Hepatocyte (in vitro differentiated cells): Measurements from ENCODE around the gene ZNF687. TPM values are rescaled to one million over a fixed set of nuclear protein-coding genes. Genes with fewer than 3 reads are reported as not detected.

Experiments used
- DNase-seq: peaks from one replicate; pipeline ENCODE4 v3.0.0-alpha.2; 2016; ENCODE audit warnings: low spot score
- H2AFZ ChIP-seq: fragments of 200-600 bp; sonication (generic); 2 replicates; pipeline ENCODE4 v1.6.0; 2016; ENCODE audit warnings: antibody characterized with exemption, mild to moderate bottlenecking
- H3K27ac ChIP-seq: fragments of 200-600 bp; sonication (generic); 2 replicates; pipeline ENCODE4 v1.5.1; 2016; ENCODE audit warnings: mild to moderate bottlenecking
- H3K27me3 ChIP-seq: fragments of 200-600 bp; sonication (generic); 2 replicates; pipeline ENCODE4 v1.6.1; 2016
- H3K36me3 ChIP-seq: fragments of 200-600 bp; sonication (generic); replicated peaks from 2 replicates; pipeline ENCODE4 v1.5.1; 2016; ENCODE audit warnings: low read depth; ENCODE audit not compliant: insufficient read depth
- H3K4me1 ChIP-seq: fragments of 200-600 bp; sonication (generic); 2 replicates; pipeline ENCODE4 v1.5.1; 2016; ENCODE audit warnings: mild to moderate bottlenecking, moderate library complexity; ENCODE audit not compliant: insufficient read depth
- H3K4me2 ChIP-seq: fragments of 200-600 bp; sonication (generic); 2 replicates; pipeline ENCODE4 v1.6.0; 2016
- H3K4me3 ChIP-seq: fragments of 200-600 bp; sonication (generic); 2 replicates; pipeline ENCODE4 v1.5.1; 2016; ENCODE audit warnings: mild to moderate bottlenecking
- H3K79me2 ChIP-seq: fragments of 200-600 bp; sonication (generic); 2 replicates; pipeline ENCODE4 v1.6.0; 2017; ENCODE audit warnings: mild to moderate bottlenecking
- H3K9me2 ChIP-seq: fragments of 200-600 bp; sonication (generic); replicated peaks from 2 replicates; pipeline ENCODE4 v1.6.0; 2017; ENCODE audit warnings: mild to moderate bottlenecking; ENCODE audit not compliant: insufficient read depth
- H3K9me3 ChIP-seq: fragments of 200-600 bp; sonication (generic); 2 replicates; pipeline ENCODE4 v1.5.1; 2016; ENCODE audit warnings: low read depth, mild to moderate bottlenecking
- H4K20me1 ChIP-seq: fragments of 200-600 bp; sonication (generic); 2 replicates; pipeline ENCODE4 v1.6.0; 2016; ENCODE audit warnings: mild to moderate bottlenecking; ENCODE audit not compliant: insufficient read depth, poor library complexity, severe bottlenecking
- EZH2 ChIP-seq: fragments of 200-600 bp; sonication (generic); IDR thresholded peaks from 2 replicates; pipeline ENCODE4 v1.6.1; 2016; ENCODE audit warnings: antibody characterized with exemption, mild to moderate bottlenecking, borderline replicate concordance
- EZH2phosphoT487 ChIP-seq: fragments of 200-600 bp; sonication (generic); IDR thresholded peaks from one replicate; pipeline ENCODE4 v1.6.1; 2018; ENCODE audit warnings: antibody characterized with exemption, mild to moderate bottlenecking, low read depth, moderate library complexity; ENCODE audit not compliant: unreplicated experiment, severe bottlenecking
- WGBS: methylation state at CpG from one replicate; pipeline ENCODE4 v1.1.6; 2016; ENCODE audit warnings: low lambda C conversion rate; ENCODE audit errors: missing lambda C conversion rate; 5-methylcytosine and 5-hydroxymethylcytosine counted together
- polyA plus RNA-seq: library from polyadenylated mRNA; unstranded; fragments of >200 nt; fragmentation: Nextera tagmentation; extraction: Ambion mirVana; gene quantifications from 2 replicates; pipeline ENCODE4 v1.2.1, GENCODE V29; 2016
- total RNA-seq: library from RNA; depleted of rRNA; stranded (reverse); fragments of >200 nt; gene quantifications from 2 replicates; pipeline ENCODE4 v1.2.3, GENCODE V29; 2014
- TF ChIP-seq, protein P1 (sequence below): fragments of 200-600 bp; sonication (generic); IDR thresholded peaks from 2 replicates; pipeline ENCODE4 v1.5.1; 2016; ENCODE audit warnings: antibody characterized with exemption, mild to moderate bottlenecking; ENCODE audit not compliant: poor library complexity

The ZNF687 gene
- total RNA-seq (16.8 and 19.9 TPM in 2 replicates), polyA plus RNA-seq (3.6 and 4.3 TPM in 2 replicates)

DNA sequence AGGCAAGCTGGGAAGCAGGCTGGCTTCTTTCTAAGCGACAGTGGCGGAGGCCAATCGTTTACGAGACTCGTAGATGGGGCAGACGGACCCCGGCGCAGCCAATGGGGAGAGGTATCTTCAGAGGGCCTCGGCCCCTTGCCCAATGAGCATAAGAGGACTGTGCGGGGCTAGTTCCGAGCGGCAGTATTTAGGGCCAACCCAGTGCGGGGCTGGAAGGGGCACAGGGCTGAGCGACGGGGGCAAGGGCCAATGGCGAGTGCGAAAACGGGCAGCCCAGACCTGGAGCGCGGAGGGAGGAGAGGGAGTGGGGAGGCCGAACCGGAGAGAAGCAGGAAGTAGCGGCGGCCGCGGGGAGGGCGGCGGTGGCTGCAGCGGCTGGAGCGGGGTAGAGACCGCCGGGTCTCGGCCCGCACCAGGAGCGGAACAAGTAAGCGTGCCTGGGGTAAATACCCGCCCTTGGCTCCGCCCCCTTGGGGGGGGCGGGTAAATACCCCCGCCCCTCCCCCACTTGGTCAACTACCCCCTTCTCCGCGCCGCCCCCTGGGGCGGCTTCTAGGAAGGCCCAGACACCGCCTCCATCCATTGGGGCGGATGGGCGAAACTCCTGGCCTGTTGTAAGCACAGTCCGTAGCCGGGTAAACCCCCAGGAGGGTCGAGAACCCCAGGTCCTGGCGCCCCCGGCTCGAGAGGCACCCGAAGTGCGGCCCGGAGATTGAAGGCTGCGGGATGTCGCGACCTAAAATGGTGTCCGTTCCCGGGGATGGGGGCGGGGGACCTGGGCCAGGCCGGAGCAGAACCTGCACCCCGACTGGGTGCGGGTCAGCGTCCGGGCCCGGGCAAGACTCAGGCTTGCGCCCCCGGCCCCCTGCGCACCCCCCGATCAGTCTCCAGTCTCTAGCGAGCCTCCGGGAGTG, at the start of gene ZNF687:
TSS of gene ZNF687 (plus strand) at position 331 of the 914 bp plus-strand sequence. CDS start 3,993 bp downstream, outside the sequence.
- 1% methylated on average over 40 of the region's 74 CpGs for WGBS
- TF ChIP-seq, protein P1, sequence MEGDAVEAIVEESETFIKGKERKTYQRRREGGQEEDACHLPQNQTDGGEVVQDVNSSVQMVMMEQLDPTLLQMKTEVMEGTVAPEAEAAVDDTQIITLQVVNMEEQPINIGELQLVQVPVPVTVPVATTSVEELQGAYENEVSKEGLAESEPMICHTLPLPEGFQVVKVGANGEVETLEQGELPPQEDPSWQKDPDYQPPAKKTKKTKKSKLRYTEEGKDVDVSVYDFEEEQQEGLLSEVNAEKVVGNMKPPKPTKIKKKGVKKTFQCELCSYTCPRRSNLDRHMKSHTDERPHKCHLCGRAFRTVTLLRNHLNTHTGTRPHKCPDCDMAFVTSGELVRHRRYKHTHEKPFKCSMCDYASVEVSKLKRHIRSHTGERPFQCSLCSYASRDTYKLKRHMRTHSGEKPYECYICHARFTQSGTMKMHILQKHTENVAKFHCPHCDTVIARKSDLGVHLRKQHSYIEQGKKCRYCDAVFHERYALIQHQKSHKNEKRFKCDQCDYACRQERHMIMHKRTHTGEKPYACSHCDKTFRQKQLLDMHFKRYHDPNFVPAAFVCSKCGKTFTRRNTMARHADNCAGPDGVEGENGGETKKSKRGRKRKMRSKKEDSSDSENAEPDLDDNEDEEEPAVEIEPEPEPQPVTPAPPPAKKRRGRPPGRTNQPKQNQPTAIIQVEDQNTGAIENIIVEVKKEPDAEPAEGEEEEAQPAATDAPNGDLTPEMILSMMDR, result no peak
- no peak for TF ChIP-seq EZH2
- no peak for TF ChIP-seq EZH2phosphoT487
- Histone ChIP-seq H3K27me3 (no peaks in the 10 kb centered on the region), H3K27ac (peak within 1 kb of the TSS; percentile 96), H2AFZ (peak within 1 kb of the TSS; percentile 49), H3K4me1 (peaks cover 12% of the 10 kb centered on the region), H3K4me2 (peak within 1 kb of the TSS; percentile 98), H3K79me2 (peaks cover 38% of the 10 kb centered on the region), H3K9me2 (no peaks in the 10 kb centered on the region), H3K9me3 (no peaks in the 10 kb centered on the region), H4K20me1 (peaks cover 6% of the 10 kb centered on the region), H3K4me3 (peak within 1 kb of the TSS; percentile 82), H3K36me3 (no peaks in the 10 kb centered on the region)
- peak; percentile 100 for DNase-seq

DNA sequence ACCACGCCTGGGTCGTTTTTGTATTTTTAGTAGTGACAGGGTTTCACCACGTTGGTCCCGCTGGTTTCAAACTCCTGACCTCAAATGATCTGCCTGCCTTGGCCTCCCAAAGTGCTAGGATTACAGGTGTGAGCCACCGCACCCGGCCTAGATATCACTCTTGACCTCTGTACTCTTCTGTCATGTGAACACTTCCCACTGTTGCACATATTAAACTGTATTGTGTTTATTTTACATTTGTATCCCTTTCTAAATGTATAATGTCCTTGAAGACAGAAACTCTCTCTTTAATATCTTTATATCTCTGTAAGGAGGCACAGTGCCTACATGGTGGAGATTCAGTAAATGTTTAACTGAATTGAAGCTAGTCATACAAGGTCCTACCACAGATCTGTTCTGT, 46.9 kb upstream of the ZNF687 start:
- TF ChIP-seq EZH2, result no peak
- Histone ChIP-seq H3K9me2 (no peaks in the 10 kb centered on the region), H3K4me3 (no peak overlapping the region), H3K9me3 (no peaks in the 10 kb centered on the region), H2AFZ (no peak overlapping the region), H3K79me2 (peaks cover 10% of the 10 kb centered on the region), H3K27ac (no peak overlapping the region), H3K4me2 (no peak overlapping the region), H3K36me3 (no peaks in the 10 kb centered on the region), H3K27me3 (no peaks in the 10 kb centered on the region), H4K20me1 (no peaks in the 10 kb centered on the region), H3K4me1 (no peaks in the 10 kb centered on the region)
- DNase-seq, result no peak
- whole genome bisulfite sequencing, result 89% methylated on average over 6 of the region's 6 CpGs

- Histone ChIP-seq H3K36me3 (no peaks in the 10 kb centered on the region), H2AFZ (no peak overlapping the region), H3K9me2 (no peaks in the 10 kb centered on the region), H3K4me1 (no peaks in the 10 kb centered on the region), H3K27me3 (no peaks in the 10 kb centered on the region), H4K20me1 (no peaks in the 10 kb centered on the region), H3K4me3 (no peak overlapping the region), H3K4me2 (no peak overlapping the region), H3K79me2 (peaks cover 5% of the 10 kb centered on the region), H3K9me3 (no peaks in the 10 kb centered on the region), H3K27ac (no peak overlapping the region)
- no peak for DNase-seq
- 96% methylated on average over 4 of the region's 4 CpGs for WGBS
- TF ChIP-seq, protein P1, result no peak
- TF ChIP-seq EZH2 (no peak), EZH2phosphoT487 (no peak)
Observed at GRCh38 chr1:151237678-151238466, 44.2 kb upstream of the ZNF687 start.

DNA sequence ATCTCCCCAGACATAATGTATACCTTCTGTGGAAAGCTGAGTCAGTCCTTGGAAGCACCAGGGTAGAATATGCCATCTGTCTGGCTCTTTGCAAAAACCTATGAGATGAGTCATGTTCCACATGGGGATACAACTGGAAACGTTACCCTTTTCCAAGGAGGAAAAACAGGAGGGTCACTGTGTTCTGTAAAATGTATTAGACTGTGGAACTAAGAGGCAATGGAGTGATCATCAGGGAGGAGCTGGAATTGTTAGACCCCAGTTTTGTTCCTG, 43.7 kb upstream of the ZNF687 start:
- Histone ChIP-seq H3K4me2 (no peak overlapping the region), H3K9me3 (no peaks in the 10 kb centered on the region), H3K4me1 (no peaks in the 10 kb centered on the region), H3K9me2 (no peaks in the 10 kb centered on the region), H3K4me3 (no peak overlapping the region), H3K36me3 (no peaks in the 10 kb centered on the region), H4K20me1 (no peaks in the 10 kb centered on the region), H2AFZ (no peak overlapping the region), H3K79me2 (peaks cover 5% of the 10 kb centered on the region), H3K27ac (no peak overlapping the region), H3K27me3 (no peaks in the 10 kb centered on the region)
- no peak for DNase-seq
- no peak for TF ChIP-seq EZH2
- no peak for TF ChIP-seq EZH2phosphoT487
- TF ChIP-seq, protein P1, result no peak
- WGBS, result 88% methylated on average over 1 of the region's 1 CpG
